ENCODE measurements around the gene RRBP1.

- TF ChIP-seq CTCF (IDR thresholded peaks at IDR 0.05; ENCODE audit: poor library complexity) (no peak), EZH2 (IDR thresholded peaks at IDR 0.05; ENCODE audit: borderline replicate concordance) (no peak)
These were observed 11.5 kb upstream of the RRBP1 start for GRCh38 chr20:17693444-17694001.

Measured in hepatocyte (in vitro differentiated cells).